Transverse colon (tissue), 4 donors: ENCODE results near the gene SLC1A7. TPM values are rescaled to one million over a fixed set of nuclear protein-coding genes. Genes with fewer than 3 reads are reported as not detected.

Experiments used
- DNase-seq: peaks from one replicate; pipeline ENCODE4 v3.0.0-alpha.2; 2019
- H3K27ac ChIP-seq, 4 donors: fragments of 200-600 bp; sonication (generic); 2 replicates each; pipeline ENCODE4 v1.5.1; 2016 to 2018; ENCODE audit warnings: inconsistent platforms in 4 of 4
- H3K27me3 ChIP-seq: fragments of 200-600 bp; sonication (generic); 2 replicates; pipeline ENCODE4 v1.5.1; 2017; ENCODE audit warnings: inconsistent platforms
- H3K36me3 ChIP-seq, 4 donors: fragments of 200-600 bp; sonication (generic); 2 replicates each; pipeline ENCODE4 v1.5.1; 2017 to 2019; ENCODE audit warnings: inconsistent platforms in 4 of 4
- H3K4me1 ChIP-seq, 4 donors: fragments of 200-600 bp; sonication (generic); 2 replicates each; pipeline ENCODE4 v1.5.1; 2017 to 2020; ENCODE audit warnings: inconsistent platforms in 4 of 4
- H3K4me3 ChIP-seq, 4 donors: fragments of 200-600 bp; sonication (generic); 1 replicate in 1 of 4; 2 replicates in 3 of 4; pipeline versions ENCODE4 v1.5.1 to v1.6.1; 2017 to 2019; ENCODE audit warnings: inconsistent platforms in 4 of 4
- H3K9me3 ChIP-seq, 2 donors: fragments of 200-600 bp; sonication (generic); 2 replicates each; pipeline ENCODE4 v1.5.1; 2017 to 2019; ENCODE audit warnings: inconsistent platforms in 2 of 2
- CTCF ChIP-seq, 5 experiments: fragments of 200-600 bp in 3 of 5; fragments of 450-650 bp in 2 of 5; sonication (generic) in 3 of 5; IDR thresholded peaks; 1 replicate in 2 of 5; 2 replicates in 3 of 5; pipeline ENCODE4 v1.5.1; 2016 to 2017; ENCODE audit warnings: antibody characterized with exemption in 5 of 5, inconsistent platforms in 3 of 5, mild to moderate bottlenecking in 2 of 5, moderate library complexity in 1 of 5
- EP300 ChIP-seq: sonication (generic); formaldehyde crosslinking; IDR thresholded peaks from one replicate; pipeline ENCODE4 v1.6.1; 2017; ENCODE audit warnings: antibody characterized with exemption, low read depth
- POLR2A ChIP-seq: fragments of 450-650 bp; IDR thresholded peaks from one replicate; pipeline ENCODE4 v1.6.1; 2016; ENCODE audit warnings: antibody characterized with exemption, mild to moderate bottlenecking, moderate library complexity
- POLR2AphosphoS5 ChIP-seq, 3 donors: sonication (generic); formaldehyde crosslinking; IDR thresholded peaks; one replicate each; pipeline ENCODE4 v1.6.1; 2016; ENCODE audit warnings: antibody characterized with exemption in 3 of 3
- WGBS, 2 donors: methylation state at CpG; one replicate each; pipeline ENCODE4 v1.1.5; 2018; ENCODE audit warnings: low coverage in 1 of 2; 5-methylcytosine and 5-hydroxymethylcytosine counted together
- in situ Hi-C, 4 donors: fragments of 200-750 bp; cut with MboI; loops; one replicate each; pipeline versions ENCODE4 v1.15.0 to v1.15.1; 2017; ENCODE audit warnings: low sequenced_read_pairs in 3 of 4, low pct_ligation_motif_present in 1 of 4, low pct_unique_long_range_greater_than_20kb in 1 of 4
- intact Hi-C: fragments of 100-400 bp; cut with DNase I; formaldehyde crosslinking; loops from one replicate; pipeline ENCODE4 v1.15.1; 2023; ENCODE audit warnings: low total_unique reads
- total RNA-seq, 4 donors: library from RNA; depleted of rRNA; stranded (reverse); fragments of >200 nt; gene quantifications; one replicate each; pipeline ENCODE4 v1.1.0, GENCODE V29; 2016

The SLC1A7 gene
- total RNA-seq, 4 donors from 2014 or later, result 1.1 to 1.6 (median 1.6) TPM; not detected in 1

DNA sequence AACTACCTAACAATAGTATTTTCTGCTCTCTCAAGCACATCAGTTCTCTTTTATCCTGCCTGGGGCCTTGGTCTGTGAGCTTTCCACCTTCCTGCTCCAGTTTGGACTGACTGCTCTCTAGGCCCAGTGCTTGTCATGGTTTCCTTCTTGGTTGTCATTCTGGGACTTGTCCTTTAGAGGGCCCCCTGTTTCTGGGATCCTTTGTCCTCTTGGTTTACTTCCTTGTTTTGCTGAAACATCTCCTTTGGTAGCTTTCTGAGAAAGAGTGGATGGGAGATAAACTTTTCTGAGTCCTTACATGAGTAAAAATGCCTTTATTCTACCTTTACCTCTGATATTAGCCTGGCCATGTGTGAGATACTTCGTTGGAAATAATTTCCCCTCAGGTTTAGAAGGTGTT lies 4.7 kb downstream of the SLC1A7 start:
- Histone ChIP-seq H3K27ac (no peak overlapping the region), H3K36me3 (no peaks in the 10 kb centered on the region), H3K4me1 (peaks cover 9 to 16% (median 10%) of the 10 kb centered on the region in 4 donors), H3K4me3 (no peak overlapping the region), H3K27me3 (no peaks in the 10 kb centered on the region), H3K9me3 (peaks cover 0 to 3% of the 10 kb centered on the region in 2 donors)
- no peak for TF ChIP-seq POLR2A
- TF ChIP-seq POLR2AphosphoS5 (IDR thresholded peaks at IDR 0.05), result no peak
- TF ChIP-seq CTCF (IDR thresholded peaks at IDR 0.05), result no peak
- TF ChIP-seq EP300, result no peak
- in situ Hi-C loops, result no loop called here
- intact Hi-C loops, result no loop called here
- no peak for DNase-seq
- 77 to 100% methylated on average over 1 of the region's 1 CpG for WGBS, 2 donors

- peaks cover 9 to 19% (median 11%) of the 10 kb centered on the region in 4 donors for H3K4me1 ChIP-seq
- peak; percentile 50 for DNase-seq
- intact Hi-C loops, result no loop called here
- in situ Hi-C loops, result no loop called here
- H3K36me3 ChIP-seq, result no peaks in the 10 kb centered on the region
- peak overlapping the region; percentile 30 to 67 (median 64) for H3K27ac ChIP-seq
- H3K27me3 ChIP-seq, result no peaks in the 10 kb centered on the region
- H3K9me3 ChIP-seq, result peaks cover 0 to 3% of the 10 kb centered on the region in 2 donors
- H3K4me3 ChIP-seq, result no peak overlapping the region
- TF ChIP-seq POLR2A (no peak), EP300 (no peak), POLR2AphosphoS5 (IDR thresholded peaks at IDR 0.05) (no peak), CTCF (IDR thresholded peaks at IDR 0.05) (no peak)
- 21 to 28% methylated on average over 2 to 4 of the region's 4 CpGs for WGBS, 2 donors
Measured at GRCh38 chr1:53135735-53136114, 6.7 kb downstream of the SLC1A7 start.

- Histone ChIP-seq H3K4me1 (peaks cover 9 to 24% (median 12%) of the 10 kb centered on the region in 4 donors), H3K4me3 (no peak overlapping the region), H3K27ac (peak overlapping the region; percentile 30 to 67 (median 64)), H3K36me3 (no peaks in the 10 kb centered on the region), H3K9me3 (peaks cover 0 to 3% of the 10 kb centered on the region in 2 donors), H3K27me3 (no peaks in the 10 kb centered on the region)
- TF ChIP-seq CTCF (IDR thresholded peaks at IDR 0.05), result no peak
- TF ChIP-seq POLR2A, result no peak
- WGBS, 2 donors, result 60 to 70% methylated on average over 9 to 23 of the region's 23 CpGs
- DNase-seq, result peak; percentile 49
- intact Hi-C loops, result no loop called here
- in situ Hi-C loops, result no loop called here
Measured at GRCh38 chr1:53134961-53135734, 7.3 kb downstream of the SLC1A7 start.

GRCh38 chr1:53134042-53134485 lies 8.4 kb downstream of the SLC1A7 start:
- H3K4me1 ChIP-seq, result peaks cover 9 to 24% (median 15%) of the 10 kb centered on the region in 4 donors
- H3K27me3 ChIP-seq, result no peaks in the 10 kb centered on the region
- H3K9me3 ChIP-seq, result peaks cover 0 to 3% of the 10 kb centered on the region in 2 donors
- H3K36me3 ChIP-seq, result no peaks in the 10 kb centered on the region
- 88% methylated on average over 7 of the region's 7 CpGs; no CpG with 5 or more reads in 1 of the 2 donors for WGBS, 2 donors
- H3K27ac ChIP-seq, result peak overlapping the region in 2 of 4 donors; percentile 65 to 88
- in situ Hi-C loops (no loop called here), intact Hi-C loops (no loop called here)
- no peak overlapping the region for H3K4me3 ChIP-seq
- no peak for DNase-seq
- TF ChIP-seq POLR2A (no peak), POLR2AphosphoS5 (IDR thresholded peaks at IDR 0.05) (no peak), CTCF (IDR thresholded peaks at IDR 0.05) (no peak), EP300 (no peak)
